Hematopoietic multipotent progenitor cell treated with erythropoietin and hydrocortisone succinate and interleukin-3 and kit ligand, for 17 days (in vitro differentiated cells): Measurements from ENCODE around the gene GPR21.

ENCODE experiments used
- DNase-seq: peaks from one replicate; pipeline ENCODE4 v3.0.0-alpha.2; 2015; ENCODE audit warnings: low spot score

Gene GPR21

GRCh38 chr9:123033352-123033751 is at the start of gene GPR21:
Gene GPR21 (plus strand): TSS chr9:123033667. CDS start chr9:123034567, 900 bp downstream.
- DNase-seq = no peak

- DNase-seq = no peak
These were observed 47.5 kb upstream of the GPR21 start for GRCh38 chr9:122986010-122986409.

GRCh38 chr9:122988141-122988540 is 45.3 kb upstream of the GPR21 start:
- DNase-seq = no peak

GRCh38 chr9:122988920-122989621 is 44.4 kb upstream of the GPR21 start:
- DNase-seq = no peak

- peak; percentile 70 for DNase-seq
These were observed 42.1 kb upstream of the GPR21 start for GRCh38 chr9:122991370-122991830.

- DNase-seq = peak; percentile 21
These were observed 36.9 kb upstream of the GPR21 start for GRCh38 chr9:122996586-122996985.

- DNase-seq = no peak
These were observed 35.0 kb upstream of the GPR21 start for GRCh38 chr9:122998448-122998847.

GRCh38 chr9:123000371-123001068 is 32.9 kb upstream of the GPR21 start:
- DNase-seq = no peak

GRCh38 chr9:123002754-123003153 is 30.7 kb upstream of the GPR21 start:
- no peak for DNase-seq

- peak; percentile 22 for DNase-seq
These were observed 30.0 kb upstream of the GPR21 start for GRCh38 chr9:123003466-123003865.

- DNase-seq = no peak
These were observed 27.5 kb upstream of the GPR21 start for GRCh38 chr9:123005964-123006363.

GRCh38 chr9:123007269-123007668 is 26.2 kb upstream of the GPR21 start:
- DNase-seq = no peak

- DNase-seq = no peak
These were observed 24.6 kb upstream of the GPR21 start for GRCh38 chr9:123008909-123009308.

GRCh38 chr9:123011380-123011779 is 22.1 kb upstream of the GPR21 start:
- DNase-seq = no peak

GRCh38 chr9:123011878-123012528 is 21.5 kb upstream of the GPR21 start:
- no peak for DNase-seq

GRCh38 chr9:123016631-123017030 is 16.8 kb upstream of the GPR21 start:
- DNase-seq = no peak

- DNase-seq = no peak
These were observed 12.7 kb upstream of the GPR21 start for GRCh38 chr9:123020796-123021195.

GRCh38 chr9:123026425-123026824 is 7.0 kb upstream of the GPR21 start:
- DNase-seq = no peak

GRCh38 chr9:123027517-123027916 is 6.0 kb upstream of the GPR21 start:
- DNase-seq = no peak

- no peak for DNase-seq
These were observed 5.3 kb upstream of the GPR21 start for GRCh38 chr9:123028136-123028535.

GRCh38 chr9:123028973-123029372 is 4.5 kb upstream of the GPR21 start:
- no peak for DNase-seq

GRCh38 chr9:123031963-123032362 is 1.5 kb upstream of the GPR21 start:
- no peak for DNase-seq
